Liver (tissue), 9 donors: ENCODE measurements around the gene ZNF543. TPM values are rescaled to one million over a fixed set of nuclear protein-coding genes. Genes with fewer than 3 reads are reported as not detected.

Experiments
- DNase-seq: peaks from one replicate; pipeline ENCODE4 v3.0.0-alpha.2; 2017; ENCODE audit warnings: low spot score
- H3K27ac ChIP-seq, 2 donors: one replicate each; pipeline ENCODE4 v1.7.0; 2013; ENCODE audit warnings: inconsistent platforms in 2 of 2, low read length in 2 of 2, control low read depth in 1 of 2, low read depth in 1 of 2, mild to moderate bottlenecking in 1 of 2
- H3K27me3 ChIP-seq, 4 donors: one replicate each; pipeline versions ENCODE4 v1.6.1 to v1.7.0; 2013; ENCODE audit warnings: low read length in 3 of 4, inconsistent platforms in 1 of 4, mild to moderate bottlenecking in 1 of 4, moderate library complexity in 1 of 4; ENCODE audit not compliant: control insufficient read depth in 4 of 4, insufficient read depth in 4 of 4
- H3K36me3 ChIP-seq, 4 donors: one replicate each; pipeline versions ENCODE4 v1.6.1 to v1.7.0; 2013; ENCODE audit warnings: low read length in 3 of 4, mild to moderate bottlenecking in 3 of 4, low read depth in 1 of 4, moderate library complexity in 1 of 4; ENCODE audit not compliant: control insufficient read depth in 4 of 4, insufficient read depth in 3 of 4
- H3K4me1 ChIP-seq, 4 donors: one replicate each; pipeline versions ENCODE4 v1.6.1 to v1.7.0; 2013; ENCODE audit warnings: low read length in 3 of 4, mild to moderate bottlenecking in 3 of 4, moderate library complexity in 1 of 4; ENCODE audit not compliant: control insufficient read depth in 4 of 4, insufficient read depth in 4 of 4
- H3K4me3 ChIP-seq, 3 donors: one replicate each; pipeline versions ENCODE4 v1.6.1 to v1.7.0; 2013; ENCODE audit warnings: low read length in 3 of 3, control low read depth in 1 of 3, low read depth in 1 of 3, mild to moderate bottlenecking in 1 of 3
- H3K9ac ChIP-seq, 2 donors: one replicate each; pipeline ENCODE4 v1.7.0; 2013; ENCODE audit warnings: low read length in 2 of 2, mild to moderate bottlenecking in 2 of 2, moderate library complexity in 2 of 2, control low read depth in 1 of 2, low read depth in 1 of 2
- H3K9me3 ChIP-seq, 4 donors: one replicate each; pipeline versions ENCODE4 v1.6.1 to v1.7.0; 2013; ENCODE audit warnings: low read length in 3 of 4; ENCODE audit not compliant: control insufficient read depth in 4 of 4
- CTCF ChIP-seq: fragments of 150-350 bp; IDR thresholded peaks from 2 replicates; pipeline ENCODE4 v1.5.1; 2017; ENCODE audit warnings: improper control_type of control experiment, low read depth, low read length; ENCODE audit not compliant: missing input control
- EGR1 ChIP-seq, 2 donors: IDR thresholded peaks; 2 replicates each; pipeline ENCODE4 v1.6.1; 2016 to 2018; ENCODE audit warnings: antibody characterized with exemption in 2 of 2, low read depth in 2 of 2
- FOXA1 ChIP-seq: IDR thresholded peaks from 2 replicates; pipeline ENCODE4 v1.6.1; 2016; ENCODE audit warnings: antibody characterized with exemption
- FOXA2 ChIP-seq: IDR thresholded peaks from 2 replicates; pipeline ENCODE4 v1.6.1; 2016; ENCODE audit warnings: antibody characterized with exemption
- GABPA ChIP-seq, 2 donors: IDR thresholded peaks in 1 of 2; conservative IDR thresholded peaks in 1 of 2; 2 replicates each; pipeline ENCODE4 v1.6.1; 2016; ENCODE audit warnings: antibody characterized with exemption in 2 of 2, mild to moderate bottlenecking in 1 of 2, moderate library complexity in 1 of 2
- HNF4A ChIP-seq, 2 donors: conservative IDR thresholded peaks; 2 replicates each; pipeline ENCODE4 v1.6.1; 2016; ENCODE audit warnings: antibody characterized with exemption in 2 of 2, mild to moderate bottlenecking in 2 of 2
- HNF4G ChIP-seq: IDR thresholded peaks from 2 replicates; pipeline ENCODE4 v1.6.1; 2016; ENCODE audit warnings: antibody characterized with exemption
- JUND ChIP-seq, 2 donors: IDR thresholded peaks; 2 replicates each; pipeline ENCODE4 v1.6.1; 2016; ENCODE audit warnings: antibody characterized with exemption in 2 of 2
- MAX ChIP-seq: IDR thresholded peaks from 2 replicates; pipeline ENCODE4 v1.6.1; 2016; ENCODE audit warnings: antibody characterized with exemption
- NR2F2 ChIP-seq: IDR thresholded peaks from 2 replicates; pipeline ENCODE4 v1.6.1; 2016; ENCODE audit warnings: antibody characterized with exemption
- RAD21 ChIP-seq, 2 donors: IDR thresholded peaks; 2 replicates each; pipeline ENCODE4 v1.6.1; 2016; ENCODE audit warnings: antibody characterized with exemption in 2 of 2, mild to moderate bottlenecking in 2 of 2
- RXRA ChIP-seq, 2 donors: IDR thresholded peaks; 2 replicates each; pipeline ENCODE4 v1.6.1; 2017 to 2018; ENCODE audit warnings: antibody characterized with exemption in 2 of 2, mild to moderate bottlenecking in 1 of 2
- SP1 ChIP-seq: IDR thresholded peaks from 2 replicates; pipeline ENCODE4 v1.6.1; 2018; ENCODE audit warnings: antibody characterized with exemption, mild to moderate bottlenecking
- TAF1 ChIP-seq: conservative IDR thresholded peaks from 2 replicates; pipeline ENCODE4 v1.6.1; 2016; ENCODE audit warnings: antibody characterized with exemption, mild to moderate bottlenecking
- YY1 ChIP-seq: IDR thresholded peaks from 2 replicates; pipeline ENCODE4 v1.6.1; 2016; ENCODE audit warnings: antibody characterized with exemption, mild to moderate bottlenecking
- polyA plus RNA-seq, 2 donors: library from polyadenylated mRNA; stranded (reverse) in 1 of 2; unstranded in 1 of 2; fragments of 200-250 nt in 1 of 2; fragments of >200 nt in 1 of 2; fragmentation: Nextera tagmentation in 1 of 2; extraction: Ambion mirVana in 1 of 2; gene quantifications; one replicate each; pipeline versions ENCODE4 v1.2.1 to v1.2.3, GENCODE V29; 2013 to 2015
- total RNA-seq, 2 donors: library from RNA; depleted of rRNA; stranded (reverse); fragments of >200 nt; gene quantifications; one replicate each; pipeline ENCODE4 v1.2.3, GENCODE V29; 2014
- TF ChIP-seq, protein P1 (sequence below): IDR thresholded peaks from 2 replicates; pipeline ENCODE4 v1.6.1; 2016; ENCODE audit warnings: antibody characterized with exemption, mild to moderate bottlenecking
- TF ChIP-seq, protein P2 (sequence below): IDR thresholded peaks from 2 replicates; pipeline ENCODE4 v1.6.1; 2016; ENCODE audit warnings: antibody characterized with exemption
- TF ChIP-seq, protein P3 (sequence below): IDR thresholded peaks from 2 replicates; pipeline ENCODE4 v1.6.1; 2016; ENCODE audit warnings: antibody characterized with exemption
- donor health status: healthy.
- donor health status: healthy.
- donor health status: healthy.
- donor health status: healthy.
- donor health status: healthy.

ZNF543 gene
- total and polyA plus RNA-seq, 4 donors: 0.38 to 8.4 (median 2.2) TPM

GRCh38 chr19:57308514-57308913, 11.8 kb upstream of the ZNF543 start:
- no peak for TF ChIP-seq HNF4G
- TF ChIP-seq HNF4A (conservative IDR thresholded peaks at IDR 0.05): no peak
- TF ChIP-seq JUND (IDR thresholded peaks at IDR 0.05): no peak
- TF ChIP-seq MAX: no peak
- no peak for TF ChIP-seq SP1
- TF ChIP-seq RAD21 (IDR thresholded peaks at IDR 0.05): no peak
- TF ChIP-seq, protein P1, sequence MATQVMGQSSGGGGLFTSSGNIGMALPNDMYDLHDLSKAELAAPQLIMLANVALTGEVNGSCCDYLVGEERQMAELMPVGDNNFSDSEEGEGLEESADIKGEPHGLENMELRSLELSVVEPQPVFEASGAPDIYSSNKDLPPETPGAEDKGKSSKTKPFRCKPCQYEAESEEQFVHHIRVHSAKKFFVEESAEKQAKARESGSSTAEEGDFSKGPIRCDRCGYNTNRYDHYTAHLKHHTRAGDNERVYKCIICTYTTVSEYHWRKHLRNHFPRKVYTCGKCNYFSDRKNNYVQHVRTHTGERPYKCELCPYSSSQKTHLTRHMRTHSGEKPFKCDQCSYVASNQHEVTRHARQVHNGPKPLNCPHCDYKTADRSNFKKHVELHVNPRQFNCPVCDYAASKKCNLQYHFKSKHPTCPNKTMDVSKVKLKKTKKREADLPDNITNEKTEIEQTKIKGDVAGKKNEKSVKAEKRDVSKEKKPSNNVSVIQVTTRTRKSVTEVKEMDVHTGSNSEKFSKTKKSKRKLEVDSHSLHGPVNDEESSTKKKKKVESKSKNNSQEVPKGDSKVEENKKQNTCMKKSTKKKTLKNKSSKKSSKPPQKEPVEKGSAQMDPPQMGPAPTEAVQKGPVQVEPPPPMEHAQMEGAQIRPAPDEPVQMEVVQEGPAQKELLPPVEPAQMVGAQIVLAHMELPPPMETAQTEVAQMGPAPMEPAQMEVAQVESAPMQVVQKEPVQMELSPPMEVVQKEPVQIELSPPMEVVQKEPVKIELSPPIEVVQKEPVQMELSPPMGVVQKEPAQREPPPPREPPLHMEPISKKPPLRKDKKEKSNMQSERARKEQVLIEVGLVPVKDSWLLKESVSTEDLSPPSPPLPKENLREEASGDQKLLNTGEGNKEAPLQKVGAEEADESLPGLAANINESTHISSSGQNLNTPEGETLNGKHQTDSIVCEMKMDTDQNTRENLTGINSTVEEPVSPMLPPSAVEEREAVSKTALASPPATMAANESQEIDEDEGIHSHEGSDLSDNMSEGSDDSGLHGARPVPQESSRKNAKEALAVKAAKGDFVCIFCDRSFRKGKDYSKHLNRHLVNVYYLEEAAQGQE: no peak
- TF ChIP-seq EGR1 (IDR thresholded peaks at IDR 0.05; ENCODE audit: low read depth in 2 of 2): no peak
- TF ChIP-seq, protein P2, sequence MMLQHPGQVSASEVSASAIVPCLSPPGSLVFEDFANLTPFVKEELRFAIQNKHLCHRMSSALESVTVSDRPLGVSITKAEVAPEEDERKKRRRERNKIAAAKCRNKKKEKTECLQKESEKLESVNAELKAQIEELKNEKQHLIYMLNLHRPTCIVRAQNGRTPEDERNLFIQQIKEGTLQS: no peak
- no peak for TF ChIP-seq YY1
- TF ChIP-seq FOXA2: no peak
- no peak for TF ChIP-seq TAF1
- no peak for TF ChIP-seq RXRA (IDR thresholded peaks at IDR 0.05)
- no peak for TF ChIP-seq CTCF
- TF ChIP-seq FOXA1: no peak
- TF ChIP-seq GABPA (IDR thresholded peaks at IDR 0.05 in 1 of 2, conservative IDR thresholded peaks at IDR 0.05 in 1 of 2): no peak
- TF ChIP-seq NR2F2: no peak
- TF ChIP-seq, protein P3, sequence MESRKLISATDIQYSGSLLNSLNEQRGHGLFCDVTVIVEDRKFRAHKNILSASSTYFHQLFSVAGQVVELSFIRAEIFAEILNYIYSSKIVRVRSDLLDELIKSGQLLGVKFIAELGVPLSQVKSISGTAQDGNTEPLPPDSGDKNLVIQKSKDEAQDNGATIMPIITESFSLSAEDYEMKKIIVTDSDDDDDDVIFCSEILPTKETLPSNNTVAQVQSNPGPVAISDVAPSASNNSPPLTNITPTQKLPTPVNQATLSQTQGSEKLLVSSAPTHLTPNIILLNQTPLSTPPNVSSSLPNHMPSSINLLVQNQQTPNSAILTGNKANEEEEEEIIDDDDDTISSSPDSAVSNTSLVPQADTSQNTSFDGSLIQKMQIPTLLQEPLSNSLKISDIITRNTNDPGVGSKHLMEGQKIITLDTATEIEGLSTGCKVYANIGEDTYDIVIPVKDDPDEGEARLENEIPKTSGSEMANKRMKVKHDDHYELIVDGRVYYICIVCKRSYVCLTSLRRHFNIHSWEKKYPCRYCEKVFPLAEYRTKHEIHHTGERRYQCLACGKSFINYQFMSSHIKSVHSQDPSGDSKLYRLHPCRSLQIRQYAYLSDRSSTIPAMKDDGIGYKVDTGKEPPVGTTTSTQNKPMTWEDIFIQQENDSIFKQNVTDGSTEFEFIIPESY: no peak
- Histone ChIP-seq H3K27ac (no peak overlapping the region), H3K27me3 (no peaks in the 10 kb centered on the region), H3K4me1 (no peaks in the 10 kb centered on the region), H3K4me3 (no peak overlapping the region), H3K9me3 (peaks cover 5 to 16% (median 13%) of the 10 kb centered on the region in 4 donors), H3K9ac (no peak overlapping the region), H3K36me3 (peaks cover 0 to 4% (median 2%) of the 10 kb centered on the region in 4 donors)
- no peak for DNase-seq
